HFF-Myc (cell line): ENCODE measurements around the gene OTOP2.
"Not testable (repeated sequence)": the region's sequence is repeated elsewhere in the genome, so short reads cannot be mapped to it uniquely, and the experiment has no call there.

Experiments used
- DNase-seq: peaks from one replicate; pipeline ENCODE4 v3.0.0-alpha.2; 2011; ENCODE audit warnings: low read depth; ENCODE audit errors: extremely low read depth
- H3K4me3 ChIP-seq: replicated peaks from 2 replicates; pipeline ENCODE4 v1.5.1; 2011; ENCODE audit warnings: low read depth, mild to moderate bottlenecking, control low read depth, low read length
- CTCF ChIP-seq: IDR thresholded peaks from 2 replicates; pipeline ENCODE4 v1.5.1; 2012; ENCODE audit warnings: mild to moderate bottlenecking, low read depth, low read length, control low read depth; ENCODE audit errors: missing control alignments

The OTOP2 gene

GRCh38 chr17:74981979-74982662 lies 58.0 kb downstream of the OTOP2 start:
- TF ChIP-seq CTCF: no peak
- no peak for DNase-seq
- peak overlapping the region; percentile 56 for H3K4me3 ChIP-seq

- not testable (repeated sequence) for DNase-seq
- peak overlapping the region; percentile 56 for H3K4me3 ChIP-seq
Observed at GRCh38 chr17:74982663-74983313, 58.7 kb downstream of the OTOP2 start.
